GM12878 (cell line): ENCODE data around the gene PLAAT5. TPM values are rescaled to one million over a fixed set of nuclear protein-coding genes. Genes with fewer than 3 reads are reported as not detected.

ENCODE experiments used
- ATAC-seq: fragments of 200-7000 bp; cut with Tn5 transposase; 3 replicates; pipeline ENCODE4 v1.9.1; 2020; ENCODE audit warnings: mild to moderate bottlenecking, moderate library complexity
- BruUV-seq: library from RNA; stranded (reverse); fragments of 400-500 nt; replicated peaks from 2 replicates; lab custom pipeline; 2021; lab: Mats Ljungman, UMichigan
- CTCF ChIA-PET: fragments of 300-600 bp; sonication (Branson Sonifier 250); formaldehyde crosslinking; extraction: SDS; loops from one replicate; lab custom pipeline; 2021; ENCODE audit warnings: inconsistent platforms; lab: Yijun Ruan, JAX
- POLR2A ChIA-PET: fragments of 350-600 bp; formaldehyde crosslinking; extraction: SDS; loops from one replicate; lab custom pipeline; 2021; ENCODE audit warnings: inconsistent platforms; lab: Charles Lee
- RAD21 ChIA-PET: fragments of 300-600 bp; sonication (Branson Sonifier 250); formaldehyde crosslinking; loops from one replicate; lab custom pipeline; 2023; ENCODE audit warnings: antibody characterized with exemption; ENCODE audit not compliant: unreplicated experiment; lab: Charles Lee
- SMC1A ChIA-PET: fragments of 300-600 bp; sonication (Branson Sonifier 250); formaldehyde crosslinking; loops from one replicate; lab custom pipeline; 2023; ENCODE audit not compliant: unreplicated experiment, uncharacterized antibody; lab: Charles Lee
- DNase-seq: peaks from one replicate; pipeline ENCODE4 v3.0.0-alpha.2; 2011; ENCODE audit warnings: low read depth, low spot score
- FAIRE-seq: peaks from 3 replicates; lab custom pipeline; 2011; peaks lifted over from hg19 to GRCh38; lab: Jason Lieb, UNC
- H2AFZ ChIP-seq: 2 replicates; pipeline ENCODE4 v1.6.0; 2011; ENCODE audit warnings: low read depth, low read length, control low read depth; ENCODE audit not compliant: control insufficient read depth
- H3K27ac ChIP-seq: 2 replicates; pipeline ENCODE4 v1.5.1; 2011; ENCODE audit warnings: control low read depth; ENCODE audit not compliant: control insufficient read depth, insufficient read depth
- H3K27me3 ChIP-seq, 2 experiments: replicated peaks in 1 of 2; 2 replicates each; pipeline versions ENCODE4 v1.6.0 to v1.6.1; 2011; ENCODE audit warnings: low read length in 1 of 2; ENCODE audit not compliant: control insufficient read depth in 2 of 2, insufficient read depth in 2 of 2
- H3K36me3 ChIP-seq, 2 experiments: 2 replicates each; pipeline ENCODE4 v1.5.1; 2011; ENCODE audit warnings: low read length in 1 of 2; ENCODE audit not compliant: control insufficient read depth in 2 of 2, insufficient read depth in 2 of 2
- H3K4me1 ChIP-seq: 2 replicates; pipeline ENCODE4 v1.6.1; 2011; ENCODE audit warnings: mild to moderate bottlenecking, low read length, moderate library complexity, mixed read lengths; ENCODE audit not compliant: control insufficient read depth, insufficient read depth
- H3K4me2 ChIP-seq: 2 replicates; pipeline ENCODE4 v1.6.0; 2011; ENCODE audit warnings: control low read depth; ENCODE audit not compliant: control insufficient read depth, insufficient read depth
- H3K4me3 ChIP-seq: fragments of 200-600 bp; sonication (generic); 2 replicates; pipeline ENCODE4 v1.5.1; 2016
- H3K79me2 ChIP-seq: 2 replicates; pipeline ENCODE4 v1.6.0; 2011; ENCODE audit warnings: low read length; ENCODE audit not compliant: control insufficient read depth, insufficient read depth
- H3K9ac ChIP-seq: 2 replicates; pipeline ENCODE4 v1.8.0; 2011; ENCODE audit warnings: low read length, control low read depth, mixed read lengths; ENCODE audit not compliant: control insufficient read depth, insufficient read depth
- H3K9me3 ChIP-seq: replicated peaks from 3 replicates; pipeline ENCODE4 v1.5.1; 2011; ENCODE audit warnings: mild to moderate bottlenecking, low read length; ENCODE audit not compliant: control insufficient read depth, insufficient read depth
- H4K20me1 ChIP-seq: 2 replicates; pipeline ENCODE4 v1.6.0; 2011; ENCODE audit not compliant: control insufficient read depth, insufficient read depth
- CBX5 ChIP-seq: sonication (generic); IDR thresholded peaks from 2 replicates; pipeline ENCODE4 v1.6.1; 2016; ENCODE audit warnings: low read depth, moderate library complexity, mild to moderate bottlenecking, inconsistent platforms
- EZH2 ChIP-seq: IDR thresholded peaks from 2 replicates; pipeline ENCODE4 v1.6.1; 2012; ENCODE audit warnings: low read depth, mild to moderate bottlenecking, control low read depth, inconsistent platforms, low read length, borderline replicate concordance; ENCODE audit not compliant: control insufficient read depth
- RB1 ChIP-seq: fragments of 450-650 bp; formaldehyde crosslinking; IDR thresholded peaks from 2 replicates; pipeline ENCODE4 v1.6.1; 2017; ENCODE audit warnings: mild to moderate bottlenecking, borderline replicate concordance
- RCOR1 ChIP-seq: conservative IDR thresholded peaks from 2 replicates; pipeline ENCODE4 v1.6.1; 2012; ENCODE audit warnings: low read depth, low read length, improper control_type of control experiment
- RFX5 ChIP-seq: IDR thresholded peaks from 2 replicates; pipeline ENCODE4 v1.6.1; 2011; ENCODE audit warnings: low read depth, low read length, improper control_type of control experiment
- STAT1 ChIP-seq: fragments of 450-650 bp; conservative IDR thresholded peaks from 2 replicates; pipeline ENCODE4 v1.6.1; 2014; ENCODE audit warnings: antibody characterized with exemption, mild to moderate bottlenecking
- WRNIP1 ChIP-seq: IDR thresholded peaks from 2 replicates; pipeline ENCODE4 v1.6.1; 2011; ENCODE audit warnings: low read depth, low read length, improper control_type of control experiment, borderline replicate concordance
- ZBTB33 ChIP-seq: fragments of 450-650 bp; IDR thresholded peaks from 2 replicates; pipeline ENCODE4 v1.6.1; 2017; ENCODE audit warnings: mild to moderate bottlenecking
- ZZZ3 ChIP-seq: IDR thresholded peaks from 2 replicates; pipeline ENCODE4 v1.6.1; 2011; ENCODE audit warnings: low read depth; ENCODE audit not compliant: control insufficient read depth, insufficient read length
- WGBS: methylation state at CpG from one replicate; pipeline ENCODE4 v1.1.6; 2016; ENCODE audit warnings: low lambda C conversion rate; ENCODE audit not compliant: insufficient replicate concordance, insufficient coverage; ENCODE audit errors: missing lambda C conversion rate; 5-methylcytosine and 5-hydroxymethylcytosine counted together
- in situ Hi-C: fragments of 300-500 bp; cut with MboI; formaldehyde crosslinking; loops from 9 replicates; pipeline ENCODE4 v1.14.3; 2018; ENCODE audit warnings: mixed read lengths
- intact Hi-C: fragments of 100-400 bp; cut with micrococcal nuclease; formaldehyde crosslinking; loops from one replicate; pipeline ENCODE4 v1.14.2; 2022; ENCODE audit not compliant: unreplicated experiment
- polyA plus RNA-seq, 11 experiments: library from polyadenylated mRNA; depleted of rRNA in 4 of 11; unstranded in 6 of 11; stranded (reverse) in 5 of 11; fragments of >200 nt; fragmentation: Nextera tagmentation in 4 of 11; fragmentation: Illumina TruSeq in 1 of 11; extraction: Ambion mirVana in 4 of 11; extraction: Trizol in 1 of 11; gene quantifications; 1 replicate in 1 of 11; 2 replicates in 10 of 11; pipeline versions ENCODE4 v1.2.1 to v1.2.3, GENCODE V29; 2011 to 2016; ENCODE audit warnings: inconsistent platforms in 2 of 11, missing spikeins in 2 of 11, low read depth in 1 of 11
- total RNA-seq, 4 experiments: library from RNA; depleted of rRNA in 3 of 4; stranded (reverse); fragments of >200 nt in 3 of 4; fragmentation: Illumina TruSeq in 1 of 4; extraction: Trizol in 1 of 4; gene quantifications; 2 replicates each; pipeline versions ENCODE4 v1.2.1 to v1.2.3, GENCODE V29; 2013 to 2021

The PLAAT5 gene
- total and polyA plus RNA-seq, 10 of the 15 experiments (the other 5 are each of a cell fraction or from before 2014, with no cell fraction given): not detected

GRCh38 chr11:63512816-63513215 is 21.8 kb upstream of the PLAAT5 start:
- WGBS: 43% methylated on average over 7 of the region's 7 CpGs
- SMC1A ChIA-PET: no interaction called here
- no peak overlapping the region for H3K4me3 ChIP-seq
- RAD21 ChIA-PET: no interaction called here
- no peak overlapping the region for H3K4me2 ChIP-seq
- no peak overlapping the region for H3K27ac ChIP-seq
- H3K4me1 ChIP-seq: no peaks in the 10 kb centered on the region
- in situ Hi-C loops: no loop called here
- intact Hi-C loops: no loop called here
- TF ChIP-seq RCOR1: no peak
- no peak for TF ChIP-seq CBX5
- TF ChIP-seq STAT1: no peak
- TF ChIP-seq RFX5: no peak
- no peak for TF ChIP-seq ZZZ3
- no peak for TF ChIP-seq RB1
- no peak for TF ChIP-seq ZBTB33
- TF ChIP-seq WRNIP1: no peak
- no peak for TF ChIP-seq EZH2
- H2AFZ ChIP-seq: no peak overlapping the region
- ATAC-seq: no peak
- CTCF ChIA-PET: interaction anchor here (2.4 kb wide), 1 partner anchor 34 kb away, joined by 8 read pairs; no protein-coding TSS in a partner anchor
- H3K27me3 ChIP-seq: no peaks in the 10 kb centered on the region; a peak in 1 of 4 replicates
- no peaks in the 10 kb centered on the region for H3K9me3 ChIP-seq
- H3K36me3 ChIP-seq: no peaks in the 10 kb centered on the region
- no peaks in the 10 kb centered on the region for H4K20me1 ChIP-seq
- no TSS peak for BruUV-seq
- DNase-seq: no peak
- FAIRE-seq: no peak
- POLR2A ChIA-PET: no interaction called here
- H3K79me2 ChIP-seq: no peaks in the 10 kb centered on the region
- H3K9ac ChIP-seq: no peak overlapping the region
